NCI-H510A treated with DMSO at 0.1 percent for 48 hours (cell line): ENCODE data around the gene COL1A1.

Experiments
- DNase-seq: peaks from one replicate; lab custom pipeline; 2025; lab: John Stamatoyannopoulos, UW

COL1A1 gene

GRCh38 chr17:50201276-50201854, at the start of gene COL1A1:
Gene COL1A1 (minus strand): TSS chr17:50201631. CDS start chr17:50201513, 118 bp downstream.
- no peak for DNase-seq

- DNase-seq: no peak
These were observed 46.8 kb upstream of the COL1A1 start for GRCh38 chr17:50248255-50248654.

GRCh38 chr17:50244771-50245170, 43.3 kb upstream of the COL1A1 start:
- no peak for DNase-seq

GRCh38 chr17:50241431-50241830, 40.0 kb upstream of the COL1A1 start:
- DNase-seq: no peak

- no peak for DNase-seq
These were observed 39.4 kb upstream of the COL1A1 start for GRCh38 chr17:50240851-50241250.

GRCh38 chr17:50239937-50240336, 38.5 kb upstream of the COL1A1 start:
- no peak for DNase-seq

- DNase-seq: no peak
These were observed 37.3 kb upstream of the COL1A1 start for GRCh38 chr17:50238601-50239280.

- no peak for DNase-seq
These were observed 36.5 kb upstream of the COL1A1 start for GRCh38 chr17:50237901-50238300.

GRCh38 chr17:50234581-50234980, 33.1 kb upstream of the COL1A1 start:
- no peak for DNase-seq

GRCh38 chr17:50225701-50226240, 24.3 kb upstream of the COL1A1 start:
- no peak for DNase-seq

- DNase-seq: no peak
These were observed 21.5 kb upstream of the COL1A1 start for GRCh38 chr17:50222922-50223321.

GRCh38 chr17:50221864-50222545, 20.6 kb upstream of the COL1A1 start:
- no peak for DNase-seq

- no peak for DNase-seq
These were observed 19.9 kb upstream of the COL1A1 start for GRCh38 chr17:50221266-50221863.

- no peak for DNase-seq
These were observed 19.4 kb upstream of the COL1A1 start for GRCh38 chr17:50220811-50221210.

GRCh38 chr17:50219939-50220465, 18.6 kb upstream of the COL1A1 start:
- no peak for DNase-seq

GRCh38 chr17:50219342-50219741, 17.9 kb upstream of the COL1A1 start:
- DNase-seq: no peak

GRCh38 chr17:50218771-50219315, 17.4 kb upstream of the COL1A1 start:
- no peak for DNase-seq

- no peak for DNase-seq
These were observed 16.8 kb upstream of the COL1A1 start for GRCh38 chr17:50218071-50218759.

- DNase-seq: no peak
These were observed 16.2 kb upstream of the COL1A1 start for GRCh38 chr17:50217591-50217990.

GRCh38 chr17:50214976-50215760, 13.7 kb upstream of the COL1A1 start:
- DNase-seq: no peak
